GM12875 (cell line): ENCODE data around the gene CD28.

Source experiments
- H3K4me3 ChIP-seq: one replicate; pipeline ENCODE4 v1.5.1; 2011; ENCODE audit warnings: low read depth, low read length, control low read depth
- CTCF ChIP-seq: IDR thresholded peaks from 2 replicates; pipeline ENCODE4 v1.5.1; 2011; ENCODE audit warnings: low read depth, mild to moderate bottlenecking, control low read depth, inconsistent platforms, low read length, moderate library complexity, borderline replicate concordance; ENCODE audit not compliant: insufficient read depth

Gene CD28

GRCh38 chr2:203685081-203685621 lies 21.3 kb upstream of the CD28 start:
- no peak overlapping the region for H3K4me3 ChIP-seq
- TF ChIP-seq CTCF: no peak

GRCh38 chr2:203685789-203686420 lies 20.5 kb upstream of the CD28 start:
- H3K4me3 ChIP-seq: no peak overlapping the region
- TF ChIP-seq CTCF: no peak

GRCh38 chr2:203687165-203687564 lies 19.3 kb upstream of the CD28 start:
- no peak overlapping the region for H3K4me3 ChIP-seq
- no peak for TF ChIP-seq CTCF

- H3K4me3 ChIP-seq: no peak overlapping the region
- TF ChIP-seq CTCF: no peak
These were observed 17.6 kb upstream of the CD28 start for GRCh38 chr2:203688798-203689197.

- TF ChIP-seq CTCF: no peak
- no peak overlapping the region for H3K4me3 ChIP-seq
These were observed 16.9 kb upstream of the CD28 start for GRCh38 chr2:203689426-203690116.

GRCh38 chr2:203690117-203690431 lies 16.4 kb upstream of the CD28 start:
- H3K4me3 ChIP-seq: no peak overlapping the region
- no peak for TF ChIP-seq CTCF
